GM23338 (cell line): ENCODE measurements around the gene LUZP2. TPM values are rescaled to one million over a fixed set of nuclear protein-coding genes. Genes with fewer than 3 reads are reported as not detected.
A peak's percentile ranks its signal among the peaks of the same experiment; 100 is the strongest.

ENCODE experiments used
- ATAC-seq: fragments of 200-7000 bp; cut with Tn5 transposase; 3 replicates; pipeline ENCODE4 v1.9.1; 2020
- DNase-seq: peaks from one replicate; pipeline ENCODE4 v3.0.0-alpha.2; 2015; ENCODE audit warnings: low spot score
- H2AFZ ChIP-seq: fragments of 200-600 bp; sonication (generic); 2 replicates; pipeline ENCODE4 v1.8.0; 2016; ENCODE audit warnings: antibody characterized with exemption, mild to moderate bottlenecking, moderate library complexity
- H3F3A ChIP-seq: fragments of 200-600 bp; sonication (generic); replicated peaks from 2 replicates; pipeline ENCODE4 v1.8.0; 2017; ENCODE audit warnings: antibody characterized with exemption, mixed run types, low read depth
- H3K27ac ChIP-seq: fragments of 200-600 bp; sonication (generic); 2 replicates; pipeline ENCODE4 v1.6.1; 2016; ENCODE audit warnings: low read depth
- H3K27me3 ChIP-seq: fragments of 200-600 bp; sonication (generic); 2 replicates; pipeline ENCODE4 v1.8.0; 2016; ENCODE audit warnings: mild to moderate bottlenecking, mixed run types, moderate library complexity; ENCODE audit not compliant: insufficient read depth
- H3K36me3 ChIP-seq: fragments of 200-600 bp; sonication (generic); 2 replicates; pipeline ENCODE4 v1.8.0; 2016; ENCODE audit warnings: mild to moderate bottlenecking; ENCODE audit not compliant: insufficient read depth
- H3K4me1 ChIP-seq: fragments of 200-600 bp; sonication (generic); 2 replicates; pipeline ENCODE4 v1.8.0; 2016; ENCODE audit warnings: mild to moderate bottlenecking, moderate library complexity; ENCODE audit not compliant: insufficient read depth
- H3K4me2 ChIP-seq: fragments of 200-600 bp; sonication (generic); 2 replicates; pipeline ENCODE4 v1.7.1; 2017; ENCODE audit warnings: mixed run types
- H3K4me3 ChIP-seq: fragments of 200-600 bp; sonication (generic); 2 replicates; pipeline ENCODE4 v1.6.1; 2016; ENCODE audit warnings: mixed run types
- H3K79me2 ChIP-seq: fragments of 200-600 bp; sonication (generic); replicated peaks from 2 replicates; pipeline ENCODE4 v1.8.0; 2017; ENCODE audit warnings: mild to moderate bottlenecking; ENCODE audit not compliant: insufficient read depth
- H3K9me2 ChIP-seq: fragments of 200-600 bp; sonication (generic); 2 replicates; pipeline ENCODE4 v1.8.0; 2017; ENCODE audit not compliant: insufficient read depth
- H4K20me1 ChIP-seq: fragments of 200-600 bp; sonication (generic); replicated peaks from 2 replicates; pipeline ENCODE4 v1.8.0; 2017; ENCODE audit warnings: mild to moderate bottlenecking; ENCODE audit not compliant: insufficient read depth
- H3K27ac Mint-ChIP-seq: 2 replicates; pipeline ENCODE4 v1.8.0; 2020; ENCODE audit warnings: inconsistent platforms, mild to moderate bottlenecking, moderate library complexity, mixed read lengths
- H3K27me3 Mint-ChIP-seq: 3 replicates; pipeline ENCODE4 v1.8.0; 2022; ENCODE audit warnings: low read depth, mild to moderate bottlenecking, moderate library complexity, mixed read lengths, inconsistent platforms; ENCODE audit not compliant: insufficient read depth, poor library complexity
- H3K36me3 Mint-ChIP-seq: 3 replicates; pipeline ENCODE4 v1.8.0; 2021; ENCODE audit warnings: low read depth, mild to moderate bottlenecking, inconsistent platforms, moderate library complexity, mixed read lengths
- H3K4me1 Mint-ChIP-seq: 3 replicates; pipeline ENCODE4 v1.8.0; 2020; ENCODE audit warnings: mild to moderate bottlenecking, inconsistent platforms, mixed read lengths
- H3K4me3 Mint-ChIP-seq: 3 replicates; pipeline ENCODE4 v1.8.0; 2021; ENCODE audit warnings: moderate library complexity, mild to moderate bottlenecking, inconsistent platforms, mixed read lengths
- H3K9me3 Mint-ChIP-seq: 3 replicates; pipeline ENCODE4 v1.8.0; 2020; ENCODE audit warnings: moderate library complexity, mild to moderate bottlenecking, inconsistent platforms, mixed read lengths
- CREB1 ChIP-seq: fragments of 250-450 bp; sonication (Bioruptor Pico); IDR thresholded peaks from 2 replicates; pipeline ENCODE4 v1.5.0; 2020; ENCODE audit warnings: low read depth, mild to moderate bottlenecking, moderate library complexity
- CTCF ChIP-seq, 2 experiments: fragments of 200-600 bp in 1 of 2; sonication (generic) in 1 of 2; conservative IDR thresholded peaks; 2 replicates each; pipeline versions ENCODE4 v1.5.1 to v1.6.1; 2016 to 2017; ENCODE audit warnings: antibody characterized with exemption in 2 of 2, low read depth in 2 of 2, mild to moderate bottlenecking in 2 of 2, moderate library complexity in 1 of 2
- EZH2 ChIP-seq: fragments of 200-600 bp; sonication (generic); IDR thresholded peaks from one replicate; pipeline ENCODE4 v1.8.0; 2017; ENCODE audit warnings: antibody characterized with exemption, mild to moderate bottlenecking, low read depth; ENCODE audit not compliant: unreplicated experiment
- EZH2phosphoT487 ChIP-seq: fragments of 200-600 bp; sonication (generic); IDR thresholded peaks from one replicate; pipeline ENCODE4 v1.8.1; 2018; ENCODE audit warnings: antibody characterized with exemption; ENCODE audit not compliant: unreplicated experiment
- STAT1 ChIP-seq: IDR thresholded peaks from one replicate; pipeline ENCODE4 v1.6.1; 2016; ENCODE audit warnings: antibody characterized with exemption; ENCODE audit not compliant: unreplicated experiment
- ZNF462 ChIP-seq: fragments of 250-450 bp; sonication (Bioruptor Pico); IDR thresholded peaks from 2 replicates; pipeline ENCODE4 v1.5.0; 2020; ENCODE audit warnings: mild to moderate bottlenecking, moderate library complexity
- polyA plus RNA-seq: library from polyadenylated mRNA; unstranded; fragments of >200 nt; fragmentation: Nextera tagmentation; extraction: Ambion mirVana; gene quantifications from 2 replicates; pipeline ENCODE4 v1.2.1, GENCODE V29; 2016
- total RNA-seq: library from RNA; depleted of rRNA; stranded (reverse); fragments of >200 nt; shearing (Covaris generic); gene quantifications from 2 replicates; pipeline ENCODE4 v1.2.3, GENCODE V29; 2014

The LUZP2 gene
- total and polyA plus RNA-seq, 2 experiments from 2014 or later: 2.0 to 9.2 TPM

GRCh38 chr11:24617856-24618255 is 121.0 kb downstream of the LUZP2 start:
- Histone ChIP-seq H3K4me2 (no peak overlapping the region), H3K4me3 (no peak overlapping the region), H3F3A (no peaks in the 10 kb centered on the region), H3K27me3 (no peaks in the 10 kb centered on the region), H3K4me1 (peaks cover 2% of the 10 kb centered on the region; the same call in 1 of the 2 replicates), H4K20me1 (no peaks in the 10 kb centered on the region), H3K36me3 (no peaks in the 10 kb centered on the region), H3K79me2 (no peaks in the 10 kb centered on the region), H2AFZ (no peak overlapping the region), H3K27ac (no peak overlapping the region), H3K9me2 (no peaks in the 10 kb centered on the region)
- no peaks in the 10 kb centered on the region for H3K36me3 Mint-ChIP-seq
- ATAC-seq: peak; percentile 39; the same call in 1 of the 3 replicates
- no peak for TF ChIP-seq CREB1 (CRISPR knock-in tag)
- no peak for TF ChIP-seq STAT1
- no peak for TF ChIP-seq ZNF462 (CRISPR knock-in tag)
- TF ChIP-seq EZH2: no peak
- TF ChIP-seq CTCF (conservative IDR thresholded peaks at IDR 0.05; ENCODE audit: low read depth in 2 of 2): peak in 1 of 2 experiments; percentile 44; a peak in 2 of 4 replicates
- TF ChIP-seq EZH2phosphoT487: no peak
- H3K9me3 Mint-ChIP-seq: no peaks in the 10 kb centered on the region
- no peak overlapping the region for H3K27ac Mint-ChIP-seq
- no peak for DNase-seq
- peaks cover 11% of the 10 kb centered on the region for H3K4me1 Mint-ChIP-seq
- H3K4me3 Mint-ChIP-seq: no peak overlapping the region
- peaks cover 2% of the 10 kb centered on the region for H3K27me3 Mint-ChIP-seq
